Peyer's patch (tissue), 4 donors: ENCODE results near the gene PICK1.
A peak's percentile ranks its signal among the peaks of the same experiment; 100 is the strongest.

Experiments
- POLR2A ChIP-seq, 2 donors: fragments of 450-650 bp; IDR thresholded peaks; one replicate each; pipeline ENCODE4 v1.5.1; 2017; ENCODE audit warnings: antibody characterized with exemption in 2 of 2, mild to moderate bottlenecking in 2 of 2, moderate library complexity in 2 of 2
- TF ChIP-seq, protein P1 (sequence below), 6 experiments: fragments of 450-650 bp in 4 of 6; fragments of 200-600 bp in 2 of 6; sonication (generic) in 1 of 6; IDR thresholded peaks; one replicate each; pipeline ENCODE4 v1.5.1; 2017 to 2019; ENCODE audit warnings: antibody characterized with exemption in 6 of 6, mild to moderate bottlenecking in 3 of 6, moderate library complexity in 1 of 6

GRCh38 chr22:38110008-38110862 lies 53.0 kb downstream of the PICK1 start, which contains the start of gene BAIAP2L2:
- TF ChIP-seq, protein P1, sequence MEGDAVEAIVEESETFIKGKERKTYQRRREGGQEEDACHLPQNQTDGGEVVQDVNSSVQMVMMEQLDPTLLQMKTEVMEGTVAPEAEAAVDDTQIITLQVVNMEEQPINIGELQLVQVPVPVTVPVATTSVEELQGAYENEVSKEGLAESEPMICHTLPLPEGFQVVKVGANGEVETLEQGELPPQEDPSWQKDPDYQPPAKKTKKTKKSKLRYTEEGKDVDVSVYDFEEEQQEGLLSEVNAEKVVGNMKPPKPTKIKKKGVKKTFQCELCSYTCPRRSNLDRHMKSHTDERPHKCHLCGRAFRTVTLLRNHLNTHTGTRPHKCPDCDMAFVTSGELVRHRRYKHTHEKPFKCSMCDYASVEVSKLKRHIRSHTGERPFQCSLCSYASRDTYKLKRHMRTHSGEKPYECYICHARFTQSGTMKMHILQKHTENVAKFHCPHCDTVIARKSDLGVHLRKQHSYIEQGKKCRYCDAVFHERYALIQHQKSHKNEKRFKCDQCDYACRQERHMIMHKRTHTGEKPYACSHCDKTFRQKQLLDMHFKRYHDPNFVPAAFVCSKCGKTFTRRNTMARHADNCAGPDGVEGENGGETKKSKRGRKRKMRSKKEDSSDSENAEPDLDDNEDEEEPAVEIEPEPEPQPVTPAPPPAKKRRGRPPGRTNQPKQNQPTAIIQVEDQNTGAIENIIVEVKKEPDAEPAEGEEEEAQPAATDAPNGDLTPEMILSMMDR (IDR thresholded peaks at IDR 0.05) = peak in 1 of 6 experiments; percentile 1
- peak; percentile 84 to 90 for TF ChIP-seq POLR2A (IDR thresholded peaks at IDR 0.05)
